Measurements from ENCODE around the gene PLEKHO2.

The PLEKHO2 gene

DNA sequence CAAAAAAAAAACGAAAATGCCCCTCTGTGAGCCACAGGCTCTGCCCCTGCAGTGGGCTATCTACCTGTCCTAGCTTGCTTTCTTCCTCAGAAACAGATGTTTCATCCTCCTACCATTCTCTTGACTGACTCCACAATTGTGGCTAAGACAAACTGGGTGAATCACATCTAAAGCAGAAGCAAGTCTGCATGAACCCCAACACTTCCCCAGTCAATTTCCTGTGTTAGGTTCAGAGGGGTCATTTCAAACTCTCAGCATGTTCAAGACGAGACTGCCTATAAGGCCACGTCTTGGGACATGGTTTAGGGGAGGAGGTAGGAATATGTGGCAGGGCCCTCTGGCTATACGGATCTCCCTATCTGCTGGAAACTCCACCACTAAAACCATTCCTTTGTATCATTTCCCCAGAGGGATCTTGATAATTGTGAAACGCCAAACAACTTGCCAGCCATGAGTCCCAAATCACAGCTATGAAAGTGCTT, 41.4 kb downstream of the PLEKHO2 start:
- H3K27ac ChIP-seq (ENCODE audit: low read depth, low read length), result no peak overlapping the region
- H3K4me2 ChIP-seq (ENCODE audit: low read length), result peak overlapping the region; percentile 37; the same call in 1 of the 2 replicates
- peaks cover 20% of the 10 kb centered on the region for H3K4me1 ChIP-seq (ENCODE audit: control insufficient read depth, low read length)

DNA sequence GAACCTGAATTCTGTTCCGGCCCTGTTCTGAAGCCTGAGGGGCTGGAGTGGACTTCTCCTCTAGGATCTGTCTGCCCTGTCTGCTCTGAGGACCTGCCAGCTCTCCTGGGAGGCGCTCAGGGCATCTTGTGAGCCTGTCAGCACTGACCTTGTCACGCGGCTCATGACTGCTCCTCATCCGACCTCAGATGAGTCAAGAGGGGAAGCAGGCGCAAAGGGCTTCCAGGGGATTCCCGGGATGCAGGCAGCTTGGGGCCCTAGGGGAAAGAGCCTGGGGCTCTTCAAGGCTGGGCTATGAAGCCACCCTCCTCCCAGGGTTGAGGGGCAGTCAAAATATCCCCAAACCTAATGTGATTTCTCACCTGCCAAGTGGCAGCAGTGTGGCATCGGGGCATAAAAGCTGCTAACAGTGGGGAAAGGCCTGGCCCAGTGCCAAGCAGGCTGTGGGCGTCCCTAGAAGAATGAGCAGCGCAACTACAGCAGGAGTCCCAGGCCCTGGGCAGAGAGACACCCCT, 42.3 kb downstream of the PLEKHO2 start:
- Histone ChIP-seq H3K36me3 (ENCODE audit: control insufficient read depth, low read length) (no peaks in the 10 kb centered on the region), H3K9me3 (ENCODE audit: control insufficient read depth, insufficient read depth, low read length) (no peaks in the 10 kb centered on the region), H3F3A (ENCODE audit: control insufficient read depth, insufficient read depth) (0 out of 2 replicates have a peak, but pooled peaks cover 4% of the 10 kb centered on the region), H3K27me3 (ENCODE audit: control insufficient read depth, low read length) (no peaks in the 10 kb centered on the region), H3K4me1 (ENCODE audit: control insufficient read depth, low read length) (peaks cover 20% of the 10 kb centered on the region), H3K9me2 (replicated peaks; ENCODE audit: control insufficient read depth, low read length) (no peaks in the 10 kb centered on the region), H3K4me3 (ENCODE audit: low read length) (no peak overlapping the region), H3K4me2 (ENCODE audit: low read length) (no peak overlapping the region; the same call in 1 of the 2 replicates), H4K20me1 (ENCODE audit: control insufficient read depth, insufficient read depth, low read depth, low read length) (no peaks in the 10 kb centered on the region), H3K27ac (ENCODE audit: low read depth, low read length) (no peak overlapping the region), H3K79me2 (ENCODE audit: control insufficient read depth, low read length) (no peaks in the 10 kb centered on the region)
- TF ChIP-seq, protein P1, sequence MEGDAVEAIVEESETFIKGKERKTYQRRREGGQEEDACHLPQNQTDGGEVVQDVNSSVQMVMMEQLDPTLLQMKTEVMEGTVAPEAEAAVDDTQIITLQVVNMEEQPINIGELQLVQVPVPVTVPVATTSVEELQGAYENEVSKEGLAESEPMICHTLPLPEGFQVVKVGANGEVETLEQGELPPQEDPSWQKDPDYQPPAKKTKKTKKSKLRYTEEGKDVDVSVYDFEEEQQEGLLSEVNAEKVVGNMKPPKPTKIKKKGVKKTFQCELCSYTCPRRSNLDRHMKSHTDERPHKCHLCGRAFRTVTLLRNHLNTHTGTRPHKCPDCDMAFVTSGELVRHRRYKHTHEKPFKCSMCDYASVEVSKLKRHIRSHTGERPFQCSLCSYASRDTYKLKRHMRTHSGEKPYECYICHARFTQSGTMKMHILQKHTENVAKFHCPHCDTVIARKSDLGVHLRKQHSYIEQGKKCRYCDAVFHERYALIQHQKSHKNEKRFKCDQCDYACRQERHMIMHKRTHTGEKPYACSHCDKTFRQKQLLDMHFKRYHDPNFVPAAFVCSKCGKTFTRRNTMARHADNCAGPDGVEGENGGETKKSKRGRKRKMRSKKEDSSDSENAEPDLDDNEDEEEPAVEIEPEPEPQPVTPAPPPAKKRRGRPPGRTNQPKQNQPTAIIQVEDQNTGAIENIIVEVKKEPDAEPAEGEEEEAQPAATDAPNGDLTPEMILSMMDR (IDR thresholded peaks at IDR 0.05; ENCODE audit: low read depth, low read length, poor library complexity, severe bottlenecking), result no peak
- no peak for TF ChIP-seq EZH2phosphoT487 (IDR thresholded peaks at IDR 0.05; ENCODE audit: borderline replicate concordance, low read length)

More for the DNA sequence above, 41.4 kb downstream of the PLEKHO2 start:
- Histone ChIP-seq H3K4me3 (ENCODE audit: low read length) (no peak overlapping the region), H3F3A (ENCODE audit: control insufficient read depth, insufficient read depth) (0 out of 2 replicates have a peak, but pooled peaks cover 4% of the 10 kb centered on the region), H3K9me3 (ENCODE audit: control insufficient read depth, insufficient read depth, low read length) (no peaks in the 10 kb centered on the region), H3K36me3 (ENCODE audit: control insufficient read depth, low read length) (no peaks in the 10 kb centered on the region), H3K27me3 (ENCODE audit: control insufficient read depth, low read length) (no peaks in the 10 kb centered on the region), H3K79me2 (ENCODE audit: control insufficient read depth, low read length) (no peaks in the 10 kb centered on the region), H3K9me2 (replicated peaks; ENCODE audit: control insufficient read depth, low read length) (no peaks in the 10 kb centered on the region), H4K20me1 (ENCODE audit: control insufficient read depth, insufficient read depth, low read depth, low read length) (no peaks in the 10 kb centered on the region)
- TF ChIP-seq, protein P1 (IDR thresholded peaks at IDR 0.05; ENCODE audit: low read depth, low read length, poor library complexity, severe bottlenecking), result no peak
- TF ChIP-seq EZH2phosphoT487 (IDR thresholded peaks at IDR 0.05; ENCODE audit: borderline replicate concordance, low read length), result no peak

DNA sequence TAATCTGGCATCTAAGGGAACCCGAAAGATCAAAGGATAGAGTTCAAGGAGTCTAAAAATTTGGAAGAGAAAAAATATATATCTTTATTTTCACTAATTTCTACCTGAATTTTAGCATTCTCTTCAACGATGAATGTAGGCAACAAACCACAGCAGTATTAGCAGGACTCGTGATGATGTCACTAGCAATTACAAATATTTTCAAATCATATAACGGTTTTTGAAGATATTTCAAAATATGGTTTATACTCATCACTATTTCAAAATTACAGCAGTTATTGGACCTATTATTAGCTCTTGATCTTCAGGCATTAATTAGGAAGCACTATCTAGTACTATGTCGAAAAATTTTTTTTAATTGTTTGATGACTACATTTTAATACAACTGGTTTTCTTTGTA, 43.0 kb downstream of the PLEKHO2 start:
- no peaks in the 10 kb centered on the region for H3K9me2 ChIP-seq (replicated peaks; ENCODE audit: control insufficient read depth, low read length)

More for the DNA sequence above, 43.0 kb downstream of the PLEKHO2 start:
- no peaks in the 10 kb centered on the region for H3K27me3 ChIP-seq (ENCODE audit: control insufficient read depth, low read length)
- H3K4me3 ChIP-seq (ENCODE audit: low read length), result no peak overlapping the region
- no peaks in the 10 kb centered on the region for H3K36me3 ChIP-seq (ENCODE audit: control insufficient read depth, low read length)
- H3K9me3 ChIP-seq (ENCODE audit: control insufficient read depth, insufficient read depth, low read length), result no peaks in the 10 kb centered on the region
- H4K20me1 ChIP-seq (ENCODE audit: control insufficient read depth, insufficient read depth, low read depth, low read length), result no peaks in the 10 kb centered on the region
- H3K27ac ChIP-seq (ENCODE audit: low read depth, low read length), result no peak overlapping the region
- peaks cover 20% of the 10 kb centered on the region for H3K4me1 ChIP-seq (ENCODE audit: control insufficient read depth, low read length)
- TF ChIP-seq, protein P1 (IDR thresholded peaks at IDR 0.05; ENCODE audit: low read depth, low read length, poor library complexity, severe bottlenecking), result no peak
- no peak for TF ChIP-seq EZH2phosphoT487 (IDR thresholded peaks at IDR 0.05; ENCODE audit: borderline replicate concordance, low read length)
- H3F3A ChIP-seq (ENCODE audit: control insufficient read depth, insufficient read depth), result 0 out of 2 replicates have a peak, but pooled peaks cover 4% of the 10 kb centered on the region
- H3K4me2 ChIP-seq (ENCODE audit: low read length), result no peak overlapping the region
- H3K79me2 ChIP-seq (ENCODE audit: control insufficient read depth, low read length), result no peaks in the 10 kb centered on the region
